H9 (cell line): ENCODE measurements around the gene GABBR2. TPM values are rescaled to one million over a fixed set of nuclear protein-coding genes. Genes with fewer than 3 reads are reported as not detected.

Experiments used
- DNase-seq: peaks from one replicate; pipeline ENCODE4 v3.0.0-alpha.2; 2017
- H2AFZ ChIP-seq: one replicate; pipeline ENCODE4 v1.6.1; 2013; ENCODE audit warnings: mild to moderate bottlenecking, low read length, control low read depth, moderate library complexity
- H2AK5ac ChIP-seq: 2 replicates; pipeline ENCODE4 v1.6.1; 2013; ENCODE audit warnings: low read length, control low read depth, mixed read lengths; ENCODE audit not compliant: insufficient read length
- H2BK120ac ChIP-seq: one replicate; pipeline ENCODE4 v1.6.1; 2013; ENCODE audit warnings: low read depth, mild to moderate bottlenecking, low read length, control low read depth, inconsistent platforms; ENCODE audit not compliant: poor library complexity, severe bottlenecking
- H2BK12ac ChIP-seq: 2 replicates; pipeline ENCODE4 v1.6.1; 2013; ENCODE audit warnings: low read length, control low read depth, mixed read lengths, low read depth; ENCODE audit not compliant: insufficient read length
- H2BK15ac ChIP-seq: 2 replicates; pipeline ENCODE4 v1.6.1; 2013; ENCODE audit warnings: low read depth, low read length, control low read depth
- H2BK20ac ChIP-seq: one replicate; pipeline ENCODE4 v1.6.1; 2013; ENCODE audit warnings: low read depth, mild to moderate bottlenecking, low read length, control low read depth, inconsistent platforms; ENCODE audit not compliant: poor library complexity, severe bottlenecking
- H2BK5ac ChIP-seq: 2 replicates; pipeline ENCODE4 v1.6.1; 2013; ENCODE audit warnings: low read length, control low read depth, mixed read lengths; ENCODE audit not compliant: insufficient read length
- H3K14ac ChIP-seq: 2 replicates; pipeline ENCODE4 v1.6.1; 2013; ENCODE audit warnings: low read length, control low read depth; ENCODE audit not compliant: insufficient read depth
- H3K18ac ChIP-seq: 2 replicates; pipeline ENCODE4 v1.6.1; 2013; ENCODE audit warnings: low read depth, mild to moderate bottlenecking, mixed read lengths, low read length, control low read depth; ENCODE audit not compliant: insufficient read length
- H3K23ac ChIP-seq: 2 replicates; pipeline ENCODE4 v1.6.1; 2013; ENCODE audit warnings: low read length, control low read depth, mixed read lengths, low read depth; ENCODE audit not compliant: insufficient read length
- H3K23me2 ChIP-seq: 2 replicates; pipeline ENCODE4 v1.6.1; 2013; ENCODE audit warnings: low read depth, mild to moderate bottlenecking, mixed read lengths, low read length, control low read depth; ENCODE audit not compliant: insufficient read length, poor library complexity, severe bottlenecking
- H3K27ac ChIP-seq: 2 replicates; pipeline ENCODE4 v1.5.1; 2013; ENCODE audit warnings: low read length, control low read depth, mixed read lengths, low read depth; ENCODE audit not compliant: insufficient read length
- H3K27me3 ChIP-seq: 2 replicates; pipeline ENCODE4 v1.6.1; 2013; ENCODE audit warnings: low read length, control low read depth, inconsistent platforms; ENCODE audit not compliant: insufficient read depth
- H3K4ac ChIP-seq: 2 replicates; pipeline ENCODE4 v1.6.1; 2013; ENCODE audit warnings: low read depth, mild to moderate bottlenecking, control low read depth, inconsistent platforms, low read length, moderate library complexity
- H3K4me1 ChIP-seq: 2 replicates; pipeline ENCODE4 v1.6.1; 2013; ENCODE audit warnings: low read length, control low read depth, inconsistent platforms; ENCODE audit not compliant: insufficient read depth
- H3K4me2 ChIP-seq: 2 replicates; pipeline ENCODE4 v1.6.1; 2013; ENCODE audit warnings: low read length, control low read depth, mixed read lengths; ENCODE audit not compliant: insufficient read length, insufficient read depth
- H3K56ac ChIP-seq: 2 replicates; pipeline ENCODE4 v1.6.1; 2013; ENCODE audit warnings: low read depth, mild to moderate bottlenecking, mixed read lengths, low read length, control low read depth; ENCODE audit not compliant: insufficient read length
- H3K79me1 ChIP-seq: 2 replicates; pipeline ENCODE4 v1.6.1; 2013; ENCODE audit warnings: low read depth, mild to moderate bottlenecking, moderate library complexity, low read length, control low read depth, inconsistent platforms; ENCODE audit not compliant: insufficient read depth, poor library complexity, severe bottlenecking
- H3K79me2 ChIP-seq: 2 replicates; pipeline ENCODE4 v1.6.1; 2013; ENCODE audit warnings: low read length, control low read depth, inconsistent platforms; ENCODE audit not compliant: insufficient read depth
- H3K9ac ChIP-seq: 2 replicates; pipeline ENCODE4 v1.6.1; 2013; ENCODE audit warnings: low read length, control low read depth, mixed read lengths; ENCODE audit not compliant: insufficient read length; ENCODE audit errors: extremely low read depth
- H3K9me3 ChIP-seq: one replicate; pipeline ENCODE4 v1.6.1; 2013; ENCODE audit warnings: low read depth, low read length, inconsistent platforms; ENCODE audit not compliant: control insufficient read depth
- H3T11ph ChIP-seq: one replicate; pipeline ENCODE4 v1.6.1; 2013; ENCODE audit warnings: mild to moderate bottlenecking, low read length, control low read depth, inconsistent platforms
- H4K20me1 ChIP-seq: one replicate; pipeline ENCODE4 v1.6.1; 2013; ENCODE audit not compliant: control insufficient read depth, insufficient read length, insufficient read depth
- H4K5ac ChIP-seq: 2 replicates; pipeline ENCODE4 v1.6.1; 2013; ENCODE audit warnings: low read depth, mild to moderate bottlenecking, mixed read lengths, low read length, control low read depth; ENCODE audit not compliant: insufficient read length
- H4K8ac ChIP-seq: replicated peaks from 2 replicates; pipeline ENCODE4 v1.6.1; 2013; ENCODE audit warnings: low read length, control low read depth, mixed read lengths, low read depth; ENCODE audit not compliant: insufficient read length
- H4K91ac ChIP-seq: 2 replicates; pipeline ENCODE4 v1.6.1; 2013; ENCODE audit warnings: low read depth, mild to moderate bottlenecking, moderate library complexity, mixed read lengths, low read length, control low read depth; ENCODE audit not compliant: insufficient read length
- H3K27ac Mint-ChIP-seq, 3 experiments: 2 replicates in 2 of 3; 3 replicates in 1 of 3; pipeline ENCODE4 v1.8.0; 2020 to 2021; ENCODE audit warnings: mixed read lengths in 3 of 3, mild to moderate bottlenecking in 1 of 3, moderate library complexity in 1 of 3
- H3K27me3 Mint-ChIP-seq: 2 replicates; pipeline ENCODE4 v1.8.0; 2021; ENCODE audit warnings: low read depth, mild to moderate bottlenecking, moderate library complexity, mixed read lengths
- H3K36me3 Mint-ChIP-seq, 3 experiments: 2 replicates in 2 of 3; 3 replicates in 1 of 3; pipeline ENCODE4 v1.8.0; 2020 to 2021; ENCODE audit warnings: low read depth in 3 of 3, mixed read lengths in 3 of 3; ENCODE audit not compliant: insufficient read depth in 1 of 3
- H3K4me1 Mint-ChIP-seq, 2 experiments: 2 replicates each; pipeline ENCODE4 v1.8.0; 2020; ENCODE audit warnings: mixed read lengths in 2 of 2
- H3K4me3 Mint-ChIP-seq, 2 experiments: 2 replicates in 1 of 2; 3 replicates in 1 of 2; pipeline ENCODE4 v1.8.0; 2020 to 2021; ENCODE audit warnings: mild to moderate bottlenecking in 2 of 2, mixed read lengths in 2 of 2, moderate library complexity in 1 of 2
- H3K9me3 Mint-ChIP-seq, 2 experiments: 2 replicates in 1 of 2; 3 replicates in 1 of 2; pipeline ENCODE4 v1.8.0; 2020; ENCODE audit warnings: mild to moderate bottlenecking in 2 of 2, mixed read lengths in 2 of 2, moderate library complexity in 1 of 2
- CTCF ChIP-seq: fragments of 200-600 bp; sonication (generic); conservative IDR thresholded peaks from 3 replicates; pipeline ENCODE4 v1.8.0; 2021; ENCODE audit warnings: antibody characterized with exemption, mild to moderate bottlenecking
- WGBS: extraction: QIAGEN DNeasy Blood & Tissue Kit; methylation state at CpG from one replicate; pipeline ENCODE4 v1.1.7; 2013; ENCODE audit warnings: missing lambda C conversion rate, low lambda C conversion rate, mixed read lengths; ENCODE audit not compliant: insufficient read length; ENCODE audit errors: extremely low coverage; 5-methylcytosine and 5-hydroxymethylcytosine counted together
- total RNA-seq: library from RNA; stranded (reverse); gene quantifications from 2 replicates; pipeline ENCODE4 v1.2.1, GENCODE V29; 2021

The GABBR2 gene
- total RNA-seq, 1 experiment from 2014 or later: 0.66 TPM

- H3K27ac Mint-ChIP-seq: no peak overlapping the region; a peak in 1 of 7 replicates
- Histone ChIP-seq H3K23ac (no peak overlapping the region), H3K9me3 (no peaks in the 10 kb centered on the region), H2BK5ac (no peak overlapping the region), H3T11ph (no peak overlapping the region), H3K4me1 (no peaks in the 10 kb centered on the region), H3K23me2 (no peaks in the 10 kb centered on the region), H3K27ac (no peak overlapping the region), H2AK5ac (no peak overlapping the region), H3K9ac (no peak overlapping the region), H4K5ac (no peak overlapping the region), H2BK120ac (no peak overlapping the region), H3K27me3 (no peaks in the 10 kb centered on the region), H3K79me2 (no peaks in the 10 kb centered on the region), H3K4ac (no peak overlapping the region), H3K79me1 (no peaks in the 10 kb centered on the region), H3K14ac (no peak overlapping the region), H2BK12ac (no peak overlapping the region), H2BK15ac (no peak overlapping the region), H3K18ac (no peak overlapping the region), H4K91ac (no peak overlapping the region), H4K8ac (no peak overlapping the region), H2BK20ac (no peak overlapping the region), H2AFZ (no peak overlapping the region), H3K4me2 (no peak overlapping the region), H3K56ac (no peak overlapping the region), H4K20me1 (no peaks in the 10 kb centered on the region)
- H3K4me3 Mint-ChIP-seq: no peak overlapping the region
- WGBS: no CpG with 5 or more reads among the region's 7 CpGs
- TF ChIP-seq CTCF: no peak
- H3K27me3 Mint-ChIP-seq: no peaks in the 10 kb centered on the region; the same call in 1 of the 2 replicates
- DNase-seq: no peak
- no peaks in the 10 kb centered on the region for H3K4me1 Mint-ChIP-seq
- no peaks in the 10 kb centered on the region for H3K9me3 Mint-ChIP-seq
- peaks cover 18 to 58% (median 44%) of the 10 kb centered on the region in 3 experiments; a peak in 6 of 7 replicates for H3K36me3 Mint-ChIP-seq
Measured at GRCh38 chr9:98745470-98745869, 36.7 kb upstream of the GABBR2 start.
